Spleen (tissue), 11 donors: Measurements from ENCODE around the gene MRTFB. TPM values are rescaled to one million over a fixed set of nuclear protein-coding genes. Genes with fewer than 3 reads are reported as not detected.

Source experiments
- DNase-seq: peaks from one replicate; pipeline ENCODE4 v3.0.0-alpha.2; 2020
- H3K27ac ChIP-seq, 8 donors: fragments of 200-600 bp; sonication (generic) in 7 of 8; 1 replicate in 4 of 8; 2 replicates in 4 of 8; pipeline versions ENCODE4 v1.5.0 to v1.8.0; 2016 to 2021; ENCODE audit warnings: inconsistent platforms in 4 of 8, mild to moderate bottlenecking in 4 of 8, moderate library complexity in 1 of 8
- H3K27me3 ChIP-seq, 7 donors: fragments of 200-600 bp; sonication (generic) in 6 of 7; replicated peaks in 1 of 7; 1 replicate in 4 of 7; 2 replicates in 3 of 7; pipeline versions ENCODE4 v1.5.0 to v1.8.0; 2016 to 2021; ENCODE audit warnings: inconsistent platforms in 3 of 7, mild to moderate bottlenecking in 1 of 7
- H3K36me3 ChIP-seq, 6 donors: fragments of 200-600 bp; sonication (generic) in 5 of 6; 1 replicate in 4 of 6; 2 replicates in 2 of 6; pipeline versions ENCODE4 v1.5.0 to v1.8.0; 2016 to 2021; ENCODE audit warnings: inconsistent platforms in 2 of 6
- H3K4me1 ChIP-seq, 6 donors: fragments of 200-600 bp; sonication (generic) in 5 of 6; 1 replicate in 3 of 6; 2 replicates in 3 of 6; pipeline versions ENCODE4 v1.5.0 to v1.8.0; 2016 to 2021; ENCODE audit warnings: inconsistent platforms in 3 of 6
- H3K4me3 ChIP-seq, 8 donors: fragments of 200-600 bp; sonication (generic) in 7 of 8; 1 replicate in 4 of 8; 2 replicates in 4 of 8; pipeline versions ENCODE4 v1.5.0 to v1.8.0; 2016 to 2021; ENCODE audit warnings: inconsistent platforms in 4 of 8, mild to moderate bottlenecking in 4 of 8, moderate library complexity in 2 of 8
- H3K9me3 ChIP-seq, 8 donors: fragments of 200-600 bp; sonication (generic) in 7 of 8; 1 replicate in 4 of 8; 2 replicates in 4 of 8; pipeline versions ENCODE4 v1.5.0 to v1.8.0; 2016 to 2021; ENCODE audit warnings: inconsistent platforms in 4 of 8
- CTCF ChIP-seq, 11 experiments: fragments of 200-600 bp in 7 of 11; fragments of 450-650 bp in 4 of 11; sonication (generic) in 4 of 11; IDR thresholded peaks in 8 of 11; conservative IDR thresholded peaks in 3 of 11; 1 replicate in 7 of 11; 2 replicates in 4 of 11; pipeline versions ENCODE4 v1.4.0 to v1.8.0; 2016 to 2021; ENCODE audit warnings: antibody characterized with exemption in 11 of 11, inconsistent platforms in 4 of 11, mild to moderate bottlenecking in 1 of 11
- POLR2A ChIP-seq, 3 donors: fragments of 450-650 bp; IDR thresholded peaks; one replicate each; pipeline ENCODE4 v1.5.1; 2017; ENCODE audit warnings: antibody characterized with exemption in 3 of 3, mild to moderate bottlenecking in 1 of 3
- POLR2AphosphoS5 ChIP-seq, 3 donors: sonication (generic); formaldehyde crosslinking; IDR thresholded peaks; one replicate each; pipeline ENCODE4 v1.5.1; 2017; ENCODE audit warnings: antibody characterized with exemption in 3 of 3
- WGBS, 5 donors: extraction: QIAGEN DNeasy Blood & Tissue Kit in 3 of 5; methylation state at CpG; one replicate each; pipeline versions ENCODE4 v1.1.5 to v1.1.7; 2013 to 2018; 5-methylcytosine and 5-hydroxymethylcytosine counted together
- intact Hi-C: fragments of 100-400 bp; cut with DNase I; formaldehyde crosslinking; loops from one replicate; pipeline ENCODE4 v1.15.0; 2023; ENCODE audit warnings: low total_unique reads
- polyA plus RNA-seq, 3 donors: library from polyadenylated mRNA; stranded (reverse); fragments of 200-250 nt; gene quantifications; one replicate each; pipeline ENCODE4 v1.2.1, GENCODE V29; 2013
- total RNA-seq, 7 donors: library from RNA; depleted of rRNA in 3 of 7; stranded (reverse); fragments of >200 nt in 3 of 7; fragmentation: NEBNext Ultra II Directional in 4 of 7; extraction: Animal tissue kit (Norgen Biotek cat#: 25700) in 4 of 7; gene quantifications; one replicate each; pipeline versions ENCODE4 v1.1.0 to v1.2.1, GENCODE V29; 2016 to 2021
- donor health status: healthy with polysubstance abuse.
- donor health status: DM: no; HTN: no; CAD: no; lungs with moderate emphysema.
- donor health status: DM: no; HTN: no; CAD: no.
- donor health status: Bipolar disorder and iron deficiency.
- donor health status: healthy.
- donor health status: DM: no; HTN: no; CAD: no.
- donor health status: DM: yes; HTN: yes; CAD: no.

Gene MRTFB
- total and polyA plus RNA-seq, 10 donors = 2.3 to 39.3 (median 29.9) TPM

GRCh38 chr16:14104066-14104465, 32.9 kb downstream of the MRTFB start:
- intact Hi-C loops = no loop called here
- H3K36me3 ChIP-seq = no peaks in the 10 kb centered on the region

GRCh38 chr16:14105760-14106375, 34.7 kb downstream of the MRTFB start:
- Histone ChIP-seq H3K4me1 (peaks cover 0 to 59% (median 24%) of the 10 kb centered on the region in 6 donors), H3K27ac (no peak overlapping the region), H3K9me3 (no peaks in the 10 kb centered on the region), H3K36me3 (no peaks in the 10 kb centered on the region), H3K4me3 (no peak overlapping the region), H3K27me3 (no peaks in the 10 kb centered on the region)
- intact Hi-C loops = no loop called here
- WGBS, 5 donors = 87 to 96% (median 94%) methylated on average over 3 of the region's 3 CpGs
- no peak for DNase-seq
- no peak for TF ChIP-seq POLR2AphosphoS5 (IDR thresholded peaks at IDR 0.05)
- TF ChIP-seq CTCF (IDR thresholded peaks at IDR 0.05 in 8 of 11, conservative IDR thresholded peaks at IDR 0.05 in 3 of 11) = no peak
- TF ChIP-seq POLR2A (IDR thresholded peaks at IDR 0.05) = no peak

More at GRCh38 chr16:14104066-14104465, 32.9 kb downstream of the MRTFB start:
- Histone ChIP-seq H3K27me3 (no peaks in the 10 kb centered on the region), H3K27ac (peak overlapping the region in 2 of 8 donors; percentile 28 to 43), H3K4me1 (peaks cover 0 to 46% (median 19%) of the 10 kb centered on the region in 6 donors), H3K4me3 (no peak overlapping the region), H3K9me3 (no peaks in the 10 kb centered on the region)
- DNase-seq = no peak
- no peak for TF ChIP-seq POLR2AphosphoS5 (IDR thresholded peaks at IDR 0.05)
- no peak for TF ChIP-seq POLR2A (IDR thresholded peaks at IDR 0.05)
- TF ChIP-seq CTCF (IDR thresholded peaks at IDR 0.05 in 8 of 11, conservative IDR thresholded peaks at IDR 0.05 in 3 of 11) = no peak

- Histone ChIP-seq H3K27me3 (no peaks in the 10 kb centered on the region), H3K36me3 (no peaks in the 10 kb centered on the region), H3K4me3 (no peak overlapping the region), H3K4me1 (peaks cover 0 to 58% (median 25%) of the 10 kb centered on the region in 6 donors), H3K9me3 (no peaks in the 10 kb centered on the region), H3K27ac (no peak overlapping the region)
- intact Hi-C loops = no loop called here
- no peak for DNase-seq
- 96 to 97% (median 96%) methylated on average over 3 of the region's 3 CpGs for WGBS, 5 donors
- TF ChIP-seq POLR2AphosphoS5 (IDR thresholded peaks at IDR 0.05) = no peak
- TF ChIP-seq CTCF (IDR thresholded peaks at IDR 0.05 in 8 of 11, conservative IDR thresholded peaks at IDR 0.05 in 3 of 11) = no peak
- TF ChIP-seq POLR2A (IDR thresholded peaks at IDR 0.05) = no peak
Observed at GRCh38 chr16:14106457-14106856, 35.3 kb downstream of the MRTFB start.

GRCh38 chr16:14106961-14107360, 35.8 kb downstream of the MRTFB start:
- no peak for TF ChIP-seq POLR2AphosphoS5 (IDR thresholded peaks at IDR 0.05)
- TF ChIP-seq POLR2A (IDR thresholded peaks at IDR 0.05) = no peak
- Histone ChIP-seq H3K36me3 (no peaks in the 10 kb centered on the region), H3K27me3 (no peaks in the 10 kb centered on the region), H3K4me3 (no peak overlapping the region), H3K9me3 (no peaks in the 10 kb centered on the region), H3K4me1 (peaks cover 0 to 58% (median 23%) of the 10 kb centered on the region in 6 donors), H3K27ac (no peak overlapping the region)
- WGBS, 5 donors = 94 to 97% (median 95%) methylated on average over 8 of the region's 8 CpGs
- no peak for DNase-seq
- intact Hi-C loops = no loop called here
